HAP-1 (cell line): ENCODE measurements around the gene MEG3.
A peak's percentile ranks its signal among the peaks of the same experiment; 100 is the strongest.

ENCODE experiments used
- DNase-seq, 2 experiments: peaks; one replicate each; pipeline ENCODE4 v3.0.0-alpha.2; 2016 to 2020; ENCODE audit warnings: low spot score in 2 of 2
- H3K27me3 ChIP-seq: fragments of 250-450 bp; sonication (Bioruptor Pico); 2 replicates; pipeline ENCODE4 v1.5.1; 2020; ENCODE audit warnings: low read depth, mild to moderate bottlenecking, moderate library complexity
- H3K36me3 ChIP-seq: fragments of 250-450 bp; sonication (Bioruptor Pico); replicated peaks from 2 replicates; pipeline ENCODE4 v1.5.1; 2020; ENCODE audit warnings: mild to moderate bottlenecking
- H3K4me1 ChIP-seq: fragments of 250-450 bp; sonication (Bioruptor Pico); 2 replicates; pipeline ENCODE4 v1.5.1; 2020; ENCODE audit warnings: mild to moderate bottlenecking
- H3K4me3 ChIP-seq: fragments of 250-450 bp; sonication (Bioruptor Pico); 2 replicates; pipeline ENCODE4 v1.5.1; 2020; ENCODE audit warnings: mild to moderate bottlenecking, moderate library complexity
- H3K9me3 ChIP-seq: fragments of 250-450 bp; sonication (Bioruptor Pico); 2 replicates; pipeline ENCODE4 v1.5.1; 2020; ENCODE audit warnings: mild to moderate bottlenecking, moderate library complexity
- in situ Hi-C: fragments of 300-500 bp; cut with MboI; formaldehyde crosslinking; loops from 3 replicates; pipeline ENCODE4 v1.14.3; 2020; ENCODE audit warnings: low sequenced_read_pairs, inconsistent platforms, mixed read lengths

Gene MEG3

GRCh38 chr14:100836941-100837804 is 11.3 kb downstream of the MEG3 start:
- Histone ChIP-seq H3K9me3 (no peaks in the 10 kb centered on the region), H3K4me3 (no peak overlapping the region), H3K27me3 (no peaks in the 10 kb centered on the region), H3K36me3 (no peaks in the 10 kb centered on the region), H3K4me1 (peaks cover 30% of the 10 kb centered on the region)
- in situ Hi-C loops, result no loop called here
- DNase-seq, result peak in 1 of 2 experiments; percentile 29

GRCh38 chr14:100837805-100838350 is 12.0 kb downstream of the MEG3 start:
- H3K4me3 ChIP-seq, result no peak overlapping the region
- H3K27me3 ChIP-seq, result no peaks in the 10 kb centered on the region
- in situ Hi-C loops, result no loop called here
- H3K36me3 ChIP-seq, result no peaks in the 10 kb centered on the region
- no peaks in the 10 kb centered on the region for H3K9me3 ChIP-seq
- H3K4me1 ChIP-seq, result peaks cover 28% of the 10 kb centered on the region
- no peak for DNase-seq

GRCh38 chr14:100838493-100839314 is 12.8 kb downstream of the MEG3 start:
- Histone ChIP-seq H3K4me3 (no peak overlapping the region), H3K36me3 (no peaks in the 10 kb centered on the region), H3K27me3 (no peaks in the 10 kb centered on the region), H3K9me3 (no peaks in the 10 kb centered on the region), H3K4me1 (peaks cover 22% of the 10 kb centered on the region)
- DNase-seq, result peak in 1 of 2 experiments; percentile 49
- in situ Hi-C loops, result no loop called here

- Histone ChIP-seq H3K36me3 (no peaks in the 10 kb centered on the region), H3K4me3 (no peak overlapping the region), H3K4me1 (peaks cover 22% of the 10 kb centered on the region), H3K9me3 (no peaks in the 10 kb centered on the region), H3K27me3 (no peaks in the 10 kb centered on the region)
- in situ Hi-C loops, result no loop called here
- DNase-seq, result no peak
These were observed 13.3 kb downstream of the MEG3 start for GRCh38 chr14:100839315-100839585.

- H3K4me1 ChIP-seq, result peaks cover 22% of the 10 kb centered on the region
- H3K4me3 ChIP-seq, result no peak overlapping the region
- in situ Hi-C loops, result no loop called here
- H3K36me3 ChIP-seq, result no peaks in the 10 kb centered on the region
- H3K27me3 ChIP-seq, result no peaks in the 10 kb centered on the region
- no peaks in the 10 kb centered on the region for H3K9me3 ChIP-seq
- DNase-seq, result no peak
These were observed 13.8 kb downstream of the MEG3 start for GRCh38 chr14:100839681-100840111.

GRCh38 chr14:100840286-100841065 is 14.6 kb downstream of the MEG3 start:
- in situ Hi-C loops, result no loop called here
- no peak for DNase-seq
- H3K4me3 ChIP-seq, result no peak overlapping the region
- no peaks in the 10 kb centered on the region for H3K36me3 ChIP-seq
- H3K4me1 ChIP-seq, result peaks cover 23% of the 10 kb centered on the region
- no peaks in the 10 kb centered on the region for H3K9me3 ChIP-seq
- no peaks in the 10 kb centered on the region for H3K27me3 ChIP-seq

- no peaks in the 10 kb centered on the region for H3K9me3 ChIP-seq
- H3K36me3 ChIP-seq, result no peaks in the 10 kb centered on the region
- no peak for DNase-seq
- H3K4me3 ChIP-seq, result no peak overlapping the region
- peaks cover 30% of the 10 kb centered on the region for H3K4me1 ChIP-seq
- in situ Hi-C loops, result no loop called here
- H3K27me3 ChIP-seq, result no peaks in the 10 kb centered on the region
These were observed 15.3 kb downstream of the MEG3 start for GRCh38 chr14:100841066-100841760.

- Histone ChIP-seq H3K4me1 (peaks cover 30% of the 10 kb centered on the region), H3K36me3 (no peaks in the 10 kb centered on the region), H3K27me3 (no peaks in the 10 kb centered on the region), H3K9me3 (no peaks in the 10 kb centered on the region), H3K4me3 (no peak overlapping the region)
- in situ Hi-C loops, result no loop called here
- no peak for DNase-seq
These were observed 16.0 kb downstream of the MEG3 start for GRCh38 chr14:100841761-100842403.

- Histone ChIP-seq H3K27me3 (no peaks in the 10 kb centered on the region), H3K4me1 (peaks cover 30% of the 10 kb centered on the region), H3K9me3 (no peaks in the 10 kb centered on the region), H3K4me3 (no peak overlapping the region), H3K36me3 (no peaks in the 10 kb centered on the region)
- DNase-seq, result no peak
- in situ Hi-C loops, result no loop called here
These were observed 16.9 kb downstream of the MEG3 start for GRCh38 chr14:100842799-100843198.

- H3K4me1 ChIP-seq, result peaks cover 34% of the 10 kb centered on the region
- no peak overlapping the region for H3K4me3 ChIP-seq
- no peaks in the 10 kb centered on the region for H3K27me3 ChIP-seq
- DNase-seq, result no peak
- H3K9me3 ChIP-seq, result no peaks in the 10 kb centered on the region
- in situ Hi-C loops, result no loop called here
- no peaks in the 10 kb centered on the region for H3K36me3 ChIP-seq
These were observed 18.1 kb downstream of the MEG3 start for GRCh38 chr14:100844082-100844408.

- Histone ChIP-seq H3K36me3 (no peaks in the 10 kb centered on the region), H3K9me3 (no peaks in the 10 kb centered on the region), H3K4me3 (no peak overlapping the region), H3K4me1 (peaks cover 34% of the 10 kb centered on the region), H3K27me3 (no peaks in the 10 kb centered on the region)
- in situ Hi-C loops, result no loop called here
- no peak for DNase-seq
These were observed 18.5 kb downstream of the MEG3 start for GRCh38 chr14:100844421-100844820.

GRCh38 chr14:100844846-100845245 is 18.9 kb downstream of the MEG3 start:
- H3K4me1 ChIP-seq, result peaks cover 34% of the 10 kb centered on the region
- H3K27me3 ChIP-seq, result no peaks in the 10 kb centered on the region
- H3K36me3 ChIP-seq, result no peaks in the 10 kb centered on the region
- no peak for DNase-seq
- in situ Hi-C loops, result no loop called here
- no peaks in the 10 kb centered on the region for H3K9me3 ChIP-seq
- H3K4me3 ChIP-seq, result no peak overlapping the region

GRCh38 chr14:100845341-100845740 is 19.4 kb downstream of the MEG3 start:
- Histone ChIP-seq H3K27me3 (no peaks in the 10 kb centered on the region), H3K4me3 (no peak overlapping the region), H3K36me3 (no peaks in the 10 kb centered on the region), H3K9me3 (no peaks in the 10 kb centered on the region), H3K4me1 (peaks cover 30% of the 10 kb centered on the region)
- in situ Hi-C loops, result no loop called here
- DNase-seq, result no peak
